H1 (cell line): ENCODE results near the gene ACOT7. TPM values are rescaled to one million over a fixed set of nuclear protein-coding genes. Genes with fewer than 3 reads are reported as not detected.

Source experiments
- CTCF ChIA-PET: fragments of 300-600 bp; sonication (Branson Sonifier 250); formaldehyde crosslinking; loops from one replicate; lab custom pipeline; 2021; ENCODE audit not compliant: partially characterized antibody; lab: Charles Lee
- POLR2A ChIA-PET: fragments of 300-600 bp; sonication (Branson Sonifier 250); formaldehyde crosslinking; loops from one replicate; lab custom pipeline; 2021; ENCODE audit warnings: inconsistent platforms; ENCODE audit not compliant: partially characterized antibody; lab: Charles Lee
- DNase-seq, 2 experiments: peaks; one replicate each; pipeline versions ENCODE4 v3.0.0 to v3.0.0-alpha.2; 2010 to 2022; ENCODE audit warnings: low spot score in 2 of 2, low read depth in 1 of 2, mixed read lengths in 1 of 2
- FAIRE-seq: peaks from 2 replicates; lab custom pipeline; 2011; peaks lifted over from hg19 to GRCh38; lab: Jason Lieb, UNC
- H2AFZ ChIP-seq: 2 replicates; pipeline ENCODE4 v1.8.1; 2012; ENCODE audit warnings: low read length, inconsistent platforms
- H2AK5ac ChIP-seq: 2 replicates; pipeline ENCODE4 v1.6.1; 2013; ENCODE audit warnings: low read depth, low read length
- H2BK120ac ChIP-seq: replicated peaks from 2 replicates; pipeline ENCODE3; 2013; ENCODE audit warnings: low read depth, low read length, inconsistent platforms
- H2BK12ac ChIP-seq: 2 replicates; pipeline ENCODE4 v1.6.1; 2013; ENCODE audit warnings: low read depth, low read length
- H2BK15ac ChIP-seq: 2 replicates; pipeline ENCODE4 v1.6.1; 2013; ENCODE audit warnings: low read length
- H2BK20ac ChIP-seq: 2 replicates; pipeline ENCODE4 v1.6.1; 2013; ENCODE audit warnings: low read length
- H2BK5ac ChIP-seq: 2 replicates; pipeline ENCODE4 v1.6.1; 2013; ENCODE audit warnings: low read depth, low read length
- H3K14ac ChIP-seq: 2 replicates; pipeline ENCODE4 v1.6.1; 2013; ENCODE audit warnings: inconsistent platforms; ENCODE audit not compliant: insufficient read length
- H3K18ac ChIP-seq: 2 replicates; pipeline ENCODE4 v1.6.1; 2013; ENCODE audit warnings: low read length; ENCODE audit errors: extremely low read depth
- H3K23ac ChIP-seq: 2 replicates; pipeline ENCODE4 v1.6.1; 2013; ENCODE audit warnings: inconsistent platforms; ENCODE audit not compliant: insufficient read length
- H3K23me2 ChIP-seq: 2 replicates; pipeline ENCODE4 v1.6.1; 2013; ENCODE audit warnings: low read depth, low read length
- H3K27ac ChIP-seq: 2 replicates; pipeline ENCODE4 v1.6.1; 2011; ENCODE audit warnings: low read depth, low read length, inconsistent platforms
- H3K27me3 ChIP-seq, 4 experiments: replicated peaks in 1 of 4; 1 replicate in 1 of 4; 2 replicates in 3 of 4; pipeline versions ENCODE4 v1.6.1 to v1.8.1; 2011 to 2013; ENCODE audit warnings: low read length in 3 of 4, mild to moderate bottlenecking in 3 of 4, inconsistent platforms in 2 of 4, mixed read lengths in 2 of 4, moderate library complexity in 1 of 4; ENCODE audit not compliant: control insufficient read depth in 3 of 4, insufficient read depth in 3 of 4; ENCODE audit errors: extremely low read depth in 1 of 4
- H3K36me3 ChIP-seq, 4 experiments: 2 replicates each; pipeline versions ENCODE4 v1.6.1 to v1.8.1; 2011 to 2013; ENCODE audit warnings: mild to moderate bottlenecking in 4 of 4, low read length in 3 of 4, moderate library complexity in 2 of 4, control low read depth in 1 of 4, inconsistent platforms in 1 of 4; ENCODE audit not compliant: insufficient read depth in 4 of 4, control insufficient read depth in 2 of 4
- H3K4ac ChIP-seq: replicated peaks from 2 replicates; pipeline ENCODE3; 2013; ENCODE audit warnings: low read length, low read depth, mixed read lengths, inconsistent platforms; ENCODE audit not compliant: insufficient read length
- H3K4me1 ChIP-seq, 4 experiments: replicated peaks in 1 of 4; 1 replicate in 1 of 4; 2 replicates in 3 of 4; pipeline versions ENCODE4 v1.6.1 to v1.8.1; 2011 to 2013; ENCODE audit warnings: low read length in 3 of 4, inconsistent platforms in 2 of 4, mixed read lengths in 1 of 4; ENCODE audit not compliant: insufficient read depth in 4 of 4, control insufficient read depth in 3 of 4
- H3K4me2 ChIP-seq, 2 experiments: 2 replicates each; pipeline versions ENCODE4 v1.6.1 to v1.8.1; 2011 to 2013; ENCODE audit warnings: low read depth in 2 of 2, low read length in 2 of 2, control low read depth in 1 of 2, inconsistent platforms in 1 of 2, mild to moderate bottlenecking in 1 of 2; ENCODE audit not compliant: insufficient read depth in 1 of 2
- H3K4me3 ChIP-seq, 4 experiments: fragments of 200-600, 300-600 bp in 1 of 4; sonication (generic), shearing (Covaris generic), sonication (Bioruptor Twin) in 1 of 4; 2 replicates each; pipeline versions ENCODE4 v1.5.1 to v1.8.1; 2011 to 2016; ENCODE audit warnings: low read length in 4 of 4, low read depth in 3 of 4, control low read depth in 2 of 4, inconsistent platforms in 2 of 4, mild to moderate bottlenecking in 2 of 4, mixed read lengths in 1 of 4, moderate library complexity in 1 of 4; ENCODE audit not compliant: insufficient read depth in 2 of 4; ENCODE audit errors: extremely low read depth in 1 of 4
- H3K56ac ChIP-seq: replicated peaks from 2 replicates; pipeline ENCODE3; 2013; ENCODE audit warnings: low read depth, mild to moderate bottlenecking, mixed read lengths, low read length, inconsistent platforms; ENCODE audit not compliant: insufficient read length
- H3K79me1 ChIP-seq: 2 replicates; pipeline ENCODE4 v1.6.1; 2013; ENCODE audit warnings: low read depth, low read length, control low read depth
- H3K79me2 ChIP-seq, 2 experiments: 2 replicates each; pipeline versions ENCODE4 v1.6.1 to v1.8.1; 2012 to 2013; ENCODE audit warnings: low read length in 2 of 2, mild to moderate bottlenecking in 2 of 2, inconsistent platforms in 1 of 2; ENCODE audit not compliant: insufficient read depth in 2 of 2, control insufficient read depth in 1 of 2
- H3K9ac ChIP-seq, 4 experiments: replicated peaks in 1 of 4; 1 replicate in 1 of 4; 2 replicates in 3 of 4; pipeline versions ENCODE4 v1.6.1 to v1.8.1; 2011 to 2013; ENCODE audit warnings: low read depth in 3 of 4, low read length in 3 of 4, control low read depth in 2 of 4, mild to moderate bottlenecking in 2 of 4, moderate library complexity in 2 of 4, inconsistent platforms in 1 of 4; ENCODE audit errors: extremely low read depth in 1 of 4
- H3K9me3 ChIP-seq, 2 experiments: 2 replicates each; pipeline versions ENCODE4 v1.6.1 to v1.8.1; 2012 to 2013; ENCODE audit warnings: mild to moderate bottlenecking in 2 of 2, moderate library complexity in 2 of 2, control low read depth in 1 of 2, inconsistent platforms in 1 of 2, low read depth in 1 of 2, low read length in 1 of 2, mixed read lengths in 1 of 2; ENCODE audit not compliant: insufficient read depth in 2 of 2
- H4K20me1 ChIP-seq, 2 experiments: replicated peaks in 1 of 2; 2 replicates each; pipeline versions ENCODE3 to v1.8.1; 2011 to 2013; ENCODE audit warnings: inconsistent platforms in 2 of 2, low read length in 2 of 2, mild to moderate bottlenecking in 1 of 2; ENCODE audit not compliant: insufficient read depth in 2 of 2, control insufficient read depth in 1 of 2
- H4K5ac ChIP-seq: 2 replicates; pipeline ENCODE4 v1.6.1; 2013; ENCODE audit warnings: low read length, low read depth, mixed read lengths, inconsistent platforms; ENCODE audit not compliant: insufficient read length
- H4K8ac ChIP-seq: 2 replicates; pipeline ENCODE4 v1.8.0; 2013; ENCODE audit warnings: mild to moderate bottlenecking, moderate library complexity, low read length, inconsistent platforms; ENCODE audit not compliant: insufficient read depth; ENCODE audit errors: extremely low read depth
- H4K91ac ChIP-seq: replicated peaks from 2 replicates; pipeline ENCODE3; 2013; ENCODE audit warnings: low read length, mixed read lengths, inconsistent platforms; ENCODE audit not compliant: insufficient read length
- CBX5 ChIP-seq: fragments of 300-800, 300-1000 bp; sonication (generic); IDR thresholded peaks from 2 replicates; pipeline ENCODE4 v1.7.1; 2016; ENCODE audit warnings: antibody characterized with exemption, low read length, low read depth
- CBX8 ChIP-seq: fragments of 300-800, 300-1000 bp; sonication (generic); IDR thresholded peaks from 2 replicates; pipeline ENCODE4 v1.7.1; 2016; ENCODE audit warnings: low read depth, low read length, borderline replicate concordance
- CHD1 ChIP-seq: IDR thresholded peaks from 2 replicates; pipeline ENCODE4 v1.6.1; 2012; ENCODE audit warnings: low read depth, low read length, improper control_type of control experiment
- E2F6 ChIP-seq: IDR thresholded peaks from 2 replicates; pipeline ENCODE4 v1.6.1; 2012; ENCODE audit warnings: inconsistent platforms
- HDAC2 ChIP-seq, 2 experiments: fragments of 300-600 bp in 1 of 2; sonication (generic) in 1 of 2; IDR thresholded peaks; 2 replicates each; pipeline ENCODE4 v1.6.1; 2011 to 2012; ENCODE audit warnings: low read depth in 2 of 2, low read length in 2 of 2, mild to moderate bottlenecking in 2 of 2, moderate library complexity in 2 of 2, borderline replicate concordance in 1 of 2, inconsistent platforms in 1 of 2
- HDAC6 ChIP-seq: IDR thresholded peaks from one replicate; pipeline ENCODE4 v1.7.1; 2012; ENCODE audit warnings: low read depth, mild to moderate bottlenecking, inconsistent platforms, low read length, moderate library complexity
- MAX ChIP-seq: IDR thresholded peaks from 2 replicates; pipeline ENCODE4 v1.6.1; 2012; ENCODE audit warnings: inconsistent platforms
- RNF2 ChIP-seq: fragments of 200-900, 300-1000 bp; sonication (generic); IDR thresholded peaks from 2 replicates; pipeline ENCODE4 v1.7.1; 2016; ENCODE audit warnings: borderline replicate concordance, low read depth, mild to moderate bottlenecking, antibody characterized with exemption, low read length; ENCODE audit not compliant: poor library complexity, severe bottlenecking; ENCODE audit errors: missing control alignments
- YY1 ChIP-seq: IDR thresholded peaks from 2 replicates; pipeline ENCODE4 v1.6.1; 2011; ENCODE audit warnings: low read depth, mild to moderate bottlenecking, low read length
- ZNF274 ChIP-seq: IDR thresholded peaks from 2 replicates; pipeline ENCODE4 v1.7.0; 2012; ENCODE audit warnings: low read length, borderline replicate concordance; ENCODE audit errors: extremely low read depth
- WGBS, 2 experiments: shearing (Covaris generic) in 1 of 2; methylation state at CpG; one replicate each; pipeline versions ENCODE4 v1.1.6 to v1.1.7; 2013 to 2015; ENCODE audit warnings: low lambda C conversion rate in 2 of 2, mixed read lengths in 2 of 2, inconsistent platforms in 1 of 2, low coverage in 1 of 2, missing lambda C conversion rate in 1 of 2; ENCODE audit not compliant: insufficient replicate concordance in 2 of 2, insufficient coverage in 1 of 2, insufficient read length in 1 of 2; ENCODE audit errors: extremely low coverage in 1 of 2, missing lambda C conversion rate in 1 of 2; 5-methylcytosine and 5-hydroxymethylcytosine counted together
- polyA plus RNA-seq, 7 experiments: library from polyadenylated mRNA; depleted of rRNA in 3 of 7; stranded (reverse) in 5 of 7; unstranded in 2 of 7; fragments of >200 nt in 5 of 7; fragments of 200-250 nt in 2 of 7; gene quantifications; 1 replicate in 5 of 7; 2 replicates in 1 of 7; 4 replicates in 1 of 7; pipeline versions ENCODE4 v1.2.1 to v1.2.3, GENCODE V29; 2011 to 2013; ENCODE audit warnings: missing spikeins in 2 of 7, mixed read lengths in 2 of 7
- total RNA-seq: library from RNA; stranded (reverse); fragmentation: NEBNext Ultra II Directional; extraction: Animal tissue kit (Norgen Biotek cat#: 25700); gene quantifications from 2 replicates; pipeline ENCODE4 v1.2.1, GENCODE V29; 2021

Gene ACOT7
- total and polyA plus RNA-seq, 2 of the 8 experiments (the other 6 are each of a cell fraction or from before 2014, with no cell fraction given): 151 to 214 TPM

- no peak overlapping the region for H3K14ac ChIP-seq
- peaks cover 14% of the 10 kb centered on the region for H3K79me1 ChIP-seq
- H4K5ac ChIP-seq: no peak overlapping the region
- POLR2A ChIA-PET: interaction anchor here (0.7 kb wide), 1 partner anchor 25 kb away, joined by 3 read pairs; no protein-coding TSS in a partner anchor
- no peak overlapping the region for H2AK5ac ChIP-seq
- H2BK20ac ChIP-seq: no peak overlapping the region
- no peaks in the 10 kb centered on the region for H3K27me3 ChIP-seq
- no peak overlapping the region for H3K27ac ChIP-seq
- peaks cover 8 to 30% of the 10 kb centered on the region in 2 experiments for H4K20me1 ChIP-seq
- H4K8ac ChIP-seq: no peak overlapping the region; the same call in 1 of the 2 replicates
- H2BK5ac ChIP-seq: 0 out of 2 replicates have a peak overlapping the region, but pooled peaks have one; percentile 26
- H3K4me3 ChIP-seq: no peak overlapping the region
- no peak overlapping the region for H2BK120ac ChIP-seq
- 86% methylated on average over 14 of the region's 14 CpGs; no CpG with 5 or more reads in 1 of the 2 experiments for WGBS, 2 experiments
- CTCF ChIA-PET: interaction anchor here (0.6 to 34.3 kb wide), 13 partner anchors 9 to 149 kb away, joined by 3 to 1769 read pairs (median 5); partner anchors contain the start of genes ACOT7, HES2 and HES3
- DNase-seq (no peak), FAIRE-seq (no peak)
- H3K36me3 ChIP-seq: no peaks in the 10 kb centered on the region
- H4K91ac ChIP-seq: no peak overlapping the region
- no peak overlapping the region for H3K56ac ChIP-seq
- no peak overlapping the region for H3K4ac ChIP-seq
- peaks cover 0 to 41% of the 10 kb centered on the region in 2 experiments; a peak in 2 of 4 replicates for H3K79me2 ChIP-seq
- H3K18ac ChIP-seq: no peak overlapping the region
- no peak overlapping the region for H3K9ac ChIP-seq
- H2AFZ ChIP-seq: no peak overlapping the region
- no peak overlapping the region for H3K4me2 ChIP-seq
- H2BK12ac ChIP-seq: no peak overlapping the region
- H3K23me2 ChIP-seq: no peaks in the 10 kb centered on the region
- no peak overlapping the region for H2BK15ac ChIP-seq
- H3K23ac ChIP-seq: no peak overlapping the region
- H3K4me1 ChIP-seq: peaks cover 0 to 21% (median 9%) of the 10 kb centered on the region in 4 experiments; a peak in 5 of 7 replicates
- H3K9me3 ChIP-seq: no peaks in the 10 kb centered on the region
- TF ChIP-seq YY1 (no peak), RNF2 (no peak), CBX5 (no peak), HDAC6 (no peak), HDAC2 (IDR thresholded peaks at IDR 0.05; ENCODE audit: borderline replicate concordance in 1 of 2, low read depth in 2 of 2, low read length in 2 of 2) (no peak), ZNF274 (no peak), MAX (no peak), CBX8 (no peak), CHD1 (no peak), E2F6 (no peak)
These were observed 39.5 kb downstream of the ACOT7 start for GRCh38 chr1:6353955-6354658.
